Stomach (tissue), 4 donors: ENCODE measurements around the gene GPR32.
"Not testable (repeated sequence)": the region's sequence is repeated elsewhere in the genome, so short reads cannot be mapped to it uniquely, and the experiment has no call there.

Source experiments
- CTCF ChIP-seq, 7 experiments: fragments of 450-650 bp in 4 of 7; fragments of 200-600 bp in 3 of 7; sonication (generic) in 3 of 7; IDR thresholded peaks; one replicate each; pipeline ENCODE4 v1.5.1; 2016 to 2019; ENCODE audit warnings: antibody characterized with exemption in 7 of 7, control low read depth in 2 of 7, mild to moderate bottlenecking in 1 of 7
- EP300 ChIP-seq: sonication (generic); formaldehyde crosslinking; IDR thresholded peaks from one replicate; pipeline ENCODE4 v1.6.1; 2017; ENCODE audit warnings: antibody characterized with exemption
- POLR2A ChIP-seq, 4 donors: fragments of 450-650 bp; IDR thresholded peaks; one replicate each; pipeline ENCODE4 v1.6.1; 2016; ENCODE audit warnings: antibody characterized with exemption in 4 of 4, control low read depth in 2 of 4, mild to moderate bottlenecking in 1 of 4, moderate library complexity in 1 of 4
- POLR2AphosphoS5 ChIP-seq, 3 donors: sonication (generic); formaldehyde crosslinking; IDR thresholded peaks; one replicate each; pipeline ENCODE4 v1.6.1; 2016; ENCODE audit warnings: antibody characterized with exemption in 3 of 3

DNA sequence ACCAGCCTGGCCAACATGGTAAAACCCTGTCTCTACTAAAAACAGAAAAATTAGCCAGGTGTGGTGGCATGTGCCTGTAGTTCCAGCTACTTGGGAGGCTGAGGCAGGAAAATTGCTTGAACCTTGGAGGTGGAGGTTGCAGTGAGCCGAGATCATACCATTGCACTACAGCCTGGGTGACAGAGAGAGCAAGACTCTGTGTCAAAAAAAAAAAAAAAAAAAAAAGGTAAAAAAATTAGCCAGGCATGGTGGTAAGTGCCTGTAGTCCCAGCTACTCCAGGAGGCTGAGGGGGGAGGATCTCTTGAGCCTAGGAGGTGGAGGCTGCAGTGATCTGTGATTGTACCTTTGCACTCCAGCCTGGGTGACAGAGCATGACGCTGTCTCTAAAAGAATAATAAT is at the start of gene GPR32:
- not testable (repeated sequence) for TF ChIP-seq CTCF (IDR thresholded peaks at IDR 0.05); EP300; POLR2A (IDR thresholded peaks at IDR 0.05); POLR2AphosphoS5 (IDR thresholded peaks at IDR 0.05)
